ENCODE data around the gene CCDC157.

CCDC157 gene

GRCh38 chr22:30356449-30357235 lies at the start of gene CCDC157, which contains the start of gene SF3A1:
Gene CCDC157, plus strand, starts transcription at chr22:30357007. Its CDS starts 8,994 bp downstream, at chr22:30366001.
Gene SF3A1, minus strand, starts transcription at chr22:30356894. Its CDS starts 102 bp downstream, at chr22:30356792.
- no peaks in the 10 kb centered on the region for H3K9me3 ChIP-seq (ENCODE audit: insufficient read depth, low read depth, low read length)
- H3K4me1 ChIP-seq (ENCODE audit: insufficient read depth, low read length): peaks cover 5% of the 10 kb centered on the region
- peak within 1 kb of the TSS; percentile 97 for H3K4me3 ChIP-seq (ENCODE audit: low read length)
- no peaks in the 10 kb centered on the region for H3K27me3 ChIP-seq (ENCODE audit: insufficient read depth, low read length)
- H3K36me3 ChIP-seq (ENCODE audit: insufficient read depth, low read depth, low read length): peaks cover 26% of the 10 kb centered on the region
- H3K9ac ChIP-seq (ENCODE audit: low read depth, low read length): peak within 1 kb of the TSS; percentile 95
- peak within 1 kb of the TSS; percentile 93 for H3K27ac ChIP-seq (ENCODE audit: low read length)

GRCh38 chr22:30307041-30307574 lies 49.7 kb upstream of the CCDC157 start:
- Histone ChIP-seq H3K27ac (ENCODE audit: low read length) (no peak overlapping the region), H3K27me3 (ENCODE audit: insufficient read depth, low read length) (no peaks in the 10 kb centered on the region), H3K9ac (ENCODE audit: low read depth, low read length) (no peak overlapping the region), H3K4me3 (ENCODE audit: low read length) (no peak overlapping the region), H3K36me3 (ENCODE audit: insufficient read depth, low read depth, low read length) (no peaks in the 10 kb centered on the region), H3K4me1 (ENCODE audit: insufficient read depth, low read length) (no peaks in the 10 kb centered on the region), H3K9me3 (ENCODE audit: insufficient read depth, low read depth, low read length) (no peaks in the 10 kb centered on the region)

GRCh38 chr22:30308093-30308492 lies 48.7 kb upstream of the CCDC157 start:
- Histone ChIP-seq H3K9me3 (ENCODE audit: insufficient read depth, low read depth, low read length) (no peaks in the 10 kb centered on the region), H3K4me1 (ENCODE audit: insufficient read depth, low read length) (no peaks in the 10 kb centered on the region), H3K27ac (ENCODE audit: low read length) (no peak overlapping the region), H3K4me3 (ENCODE audit: low read length) (no peak overlapping the region), H3K27me3 (ENCODE audit: insufficient read depth, low read length) (no peaks in the 10 kb centered on the region), H3K9ac (ENCODE audit: low read depth, low read length) (no peak overlapping the region), H3K36me3 (ENCODE audit: insufficient read depth, low read depth, low read length) (no peaks in the 10 kb centered on the region)

- H3K27ac ChIP-seq (ENCODE audit: low read length): no peak overlapping the region
- no peaks in the 10 kb centered on the region for H3K9me3 ChIP-seq (ENCODE audit: insufficient read depth, low read depth, low read length)
- no peaks in the 10 kb centered on the region for H3K36me3 ChIP-seq (ENCODE audit: insufficient read depth, low read depth, low read length)
- no peak overlapping the region for H3K9ac ChIP-seq (ENCODE audit: low read depth, low read length)
- no peak overlapping the region for H3K4me3 ChIP-seq (ENCODE audit: low read length)
- H3K4me1 ChIP-seq (ENCODE audit: insufficient read depth, low read length): no peaks in the 10 kb centered on the region
- no peaks in the 10 kb centered on the region for H3K27me3 ChIP-seq (ENCODE audit: insufficient read depth, low read length)
Observed at GRCh38 chr22:30308518-30309230, 48.1 kb upstream of the CCDC157 start.

- Histone ChIP-seq H3K4me3 (ENCODE audit: low read length) (no peak overlapping the region), H3K36me3 (ENCODE audit: insufficient read depth, low read depth, low read length) (no peaks in the 10 kb centered on the region), H3K27ac (ENCODE audit: low read length) (no peak overlapping the region), H3K9me3 (ENCODE audit: insufficient read depth, low read depth, low read length) (no peaks in the 10 kb centered on the region), H3K4me1 (ENCODE audit: insufficient read depth, low read length) (no peaks in the 10 kb centered on the region), H3K27me3 (ENCODE audit: insufficient read depth, low read length) (no peaks in the 10 kb centered on the region), H3K9ac (ENCODE audit: low read depth, low read length) (no peak overlapping the region)
Observed at GRCh38 chr22:30309951-30310741, 46.7 kb upstream of the CCDC157 start.

- H3K27me3 ChIP-seq (ENCODE audit: insufficient read depth, low read length): no peaks in the 10 kb centered on the region
- H3K4me1 ChIP-seq (ENCODE audit: insufficient read depth, low read length): no peaks in the 10 kb centered on the region
- no peaks in the 10 kb centered on the region for H3K36me3 ChIP-seq (ENCODE audit: insufficient read depth, low read depth, low read length)
- no peak overlapping the region for H3K27ac ChIP-seq (ENCODE audit: low read length)
- H3K9ac ChIP-seq (ENCODE audit: low read depth, low read length): no peak overlapping the region
- no peak overlapping the region for H3K4me3 ChIP-seq (ENCODE audit: low read length)
- H3K9me3 ChIP-seq (ENCODE audit: insufficient read depth, low read depth, low read length): no peaks in the 10 kb centered on the region
Observed at GRCh38 chr22:30310881-30311771, 45.7 kb upstream of the CCDC157 start.

GRCh38 chr22:30312053-30312452 lies 44.8 kb upstream of the CCDC157 start:
- Histone ChIP-seq H3K9me3 (ENCODE audit: insufficient read depth, low read depth, low read length) (no peaks in the 10 kb centered on the region), H3K27ac (ENCODE audit: low read length) (no peak overlapping the region), H3K27me3 (ENCODE audit: insufficient read depth, low read length) (no peaks in the 10 kb centered on the region), H3K4me3 (ENCODE audit: low read length) (no peak overlapping the region), H3K9ac (ENCODE audit: low read depth, low read length) (no peak overlapping the region), H3K36me3 (ENCODE audit: insufficient read depth, low read depth, low read length) (no peaks in the 10 kb centered on the region), H3K4me1 (ENCODE audit: insufficient read depth, low read length) (no peaks in the 10 kb centered on the region)

- Histone ChIP-seq H3K4me3 (ENCODE audit: low read length) (no peak overlapping the region), H3K27ac (ENCODE audit: low read length) (no peak overlapping the region), H3K36me3 (ENCODE audit: insufficient read depth, low read depth, low read length) (no peaks in the 10 kb centered on the region), H3K27me3 (ENCODE audit: insufficient read depth, low read length) (no peaks in the 10 kb centered on the region), H3K9me3 (ENCODE audit: insufficient read depth, low read depth, low read length) (no peaks in the 10 kb centered on the region), H3K4me1 (ENCODE audit: insufficient read depth, low read length) (no peaks in the 10 kb centered on the region), H3K9ac (ENCODE audit: low read depth, low read length) (no peak overlapping the region)
Observed at GRCh38 chr22:30313527-30314363, 43.1 kb upstream of the CCDC157 start.

- Histone ChIP-seq H3K4me3 (ENCODE audit: low read length) (no peak overlapping the region), H3K36me3 (ENCODE audit: insufficient read depth, low read depth, low read length) (no peaks in the 10 kb centered on the region), H3K27ac (ENCODE audit: low read length) (no peak overlapping the region), H3K9ac (ENCODE audit: low read depth, low read length) (no peak overlapping the region), H3K9me3 (ENCODE audit: insufficient read depth, low read depth, low read length) (no peaks in the 10 kb centered on the region), H3K4me1 (ENCODE audit: insufficient read depth, low read length) (no peaks in the 10 kb centered on the region), H3K27me3 (ENCODE audit: insufficient read depth, low read length) (no peaks in the 10 kb centered on the region)
Observed at GRCh38 chr22:30314915-30315314, 41.9 kb upstream of the CCDC157 start.

- Histone ChIP-seq H3K9me3 (ENCODE audit: insufficient read depth, low read depth, low read length) (no peaks in the 10 kb centered on the region), H3K4me1 (ENCODE audit: insufficient read depth, low read length) (no peaks in the 10 kb centered on the region), H3K36me3 (ENCODE audit: insufficient read depth, low read depth, low read length) (no peaks in the 10 kb centered on the region), H3K4me3 (ENCODE audit: low read length) (no peak overlapping the region), H3K27me3 (ENCODE audit: insufficient read depth, low read length) (no peaks in the 10 kb centered on the region), H3K27ac (ENCODE audit: low read length) (no peak overlapping the region), H3K9ac (ENCODE audit: low read depth, low read length) (no peak overlapping the region)
Observed at GRCh38 chr22:30315962-30316576, 40.7 kb upstream of the CCDC157 start.
